K562 (cell line): Measurements from ENCODE around the gene MEA1. TPM values are rescaled to one million over a fixed set of nuclear protein-coding genes. Genes with fewer than 3 reads are reported as not detected.
A peak's percentile ranks its signal among the peaks of the same experiment; 100 is the strongest.

Experiments
- BRD9 ChIP-seq: fragments of 450-650 bp; IDR thresholded peaks from 2 replicates; pipeline ENCODE4 v1.6.1; 2018; ENCODE audit warnings: low read depth; ENCODE audit not compliant: partially characterized antibody
- KAT2B ChIP-seq: IDR thresholded peaks from one replicate; pipeline ENCODE4 v1.6.1; 2012; ENCODE audit warnings: low read depth, mild to moderate bottlenecking, control low read depth, inconsistent platforms, low read length, moderate library complexity
- MITF ChIP-seq: IDR thresholded peaks from 2 replicates; pipeline ENCODE4 v1.6.1; 2014; ENCODE audit warnings: antibody characterized with exemption
- SFPQ ChIP-seq: fragments of 200-400 bp; formaldehyde crosslinking; IDR thresholded peaks from 2 replicates; pipeline ENCODE4 v1.6.1; 2017; ENCODE audit warnings: mild to moderate bottlenecking, low read depth, low read length, moderate library complexity
- SMAD3 ChIP-seq: fragments of 450-650 bp; formaldehyde crosslinking; conservative IDR thresholded peaks from 2 replicates; pipeline ENCODE4 v1.4.0; 2020; ENCODE audit warnings: mild to moderate bottlenecking
- YY1 ChIP-seq, 3 experiments: IDR thresholded peaks; 2 replicates each; pipeline ENCODE4 v1.6.1; 2011; ENCODE audit warnings: low read length in 2 of 3, mild to moderate bottlenecking in 2 of 3, moderate library complexity in 2 of 3, borderline replicate concordance in 1 of 3, control low read depth in 1 of 3, low read depth in 1 of 3; ENCODE audit not compliant: insufficient read depth in 3 of 3, insufficient replicate concordance in 2 of 3, control insufficient read depth in 1 of 3, insufficient read length in 1 of 3; ENCODE audit errors: extremely low read depth in 1 of 3
- polyA plus RNA-seq, 8 experiments: library from polyadenylated mRNA; depleted of rRNA in 4 of 8; stranded (reverse) in 5 of 8; unstranded in 3 of 8; fragments of >200 nt; fragmentation: Nextera tagmentation in 2 of 8; fragmentation: Illumina TruSeq in 1 of 8; extraction: Ambion mirVana in 2 of 8; extraction: Trizol in 1 of 8; gene quantifications; 2 replicates each; pipeline versions ENCODE4 v1.2.1 to v1.2.3, GENCODE V29; 2011 to 2014; ENCODE audit warnings: inconsistent platforms in 1 of 8, missing spikeins in 1 of 8
- total RNA-seq, 7 experiments: library from RNA; depleted of rRNA in 6 of 7; stranded (reverse); fragments of >200 nt in 6 of 7; fragmentation: Illumina TruSeq in 2 of 7; extraction: Trizol in 2 of 7; gene quantifications; 2 replicates each; pipeline versions ENCODE4 v1.2.1 to v1.2.3, GENCODE V29; 2011 to 2021; ENCODE audit warnings: low replicate concordance in 1 of 7
- TF ChIP-seq, protein P1 (sequence below): fragments of 450-650 bp; formaldehyde crosslinking; IDR thresholded peaks from 2 replicates; pipeline ENCODE4 v1.4.0; 2022; ENCODE audit warnings: missing genetic modification characterization
- TF ChIP-seq, protein P2 (sequence below): fragments of 450-650 bp; IDR thresholded peaks from 2 replicates; pipeline ENCODE4 v1.6.1; 2014; ENCODE audit warnings: low read depth, mild to moderate bottlenecking, moderate library complexity, borderline replicate concordance
- TF ChIP-seq, protein P3 (sequence below): fragments of 200-800 bp; sonication (Bioruptor generic); IDR thresholded peaks from 2 replicates; pipeline ENCODE4 v1.6.1; 2017; ENCODE audit warnings: missing genetic modification characterization, missing compliant biosample characterization
- TF ChIP-seq, protein P4 (sequence below): fragments of 450-650 bp; IDR thresholded peaks from 2 replicates; pipeline ENCODE4 v1.6.1; 2016; ENCODE audit warnings: borderline replicate concordance
- TF ChIP-seq, protein P5 (sequence below): fragments of 250-450 bp; sonication (Bioruptor Pico); IDR thresholded peaks from 2 replicates; pipeline ENCODE4 v1.9.0; 2021; ENCODE audit warnings: mild to moderate bottlenecking, inconsistent platforms

Gene MEA1
- total and polyA plus RNA-seq, 9 of the 15 experiments (the other 6 are each of a cell fraction or from before 2014, with no cell fraction given) = 86.8 to 210 (median 152) TPM

- TF ChIP-seq, protein P1, sequence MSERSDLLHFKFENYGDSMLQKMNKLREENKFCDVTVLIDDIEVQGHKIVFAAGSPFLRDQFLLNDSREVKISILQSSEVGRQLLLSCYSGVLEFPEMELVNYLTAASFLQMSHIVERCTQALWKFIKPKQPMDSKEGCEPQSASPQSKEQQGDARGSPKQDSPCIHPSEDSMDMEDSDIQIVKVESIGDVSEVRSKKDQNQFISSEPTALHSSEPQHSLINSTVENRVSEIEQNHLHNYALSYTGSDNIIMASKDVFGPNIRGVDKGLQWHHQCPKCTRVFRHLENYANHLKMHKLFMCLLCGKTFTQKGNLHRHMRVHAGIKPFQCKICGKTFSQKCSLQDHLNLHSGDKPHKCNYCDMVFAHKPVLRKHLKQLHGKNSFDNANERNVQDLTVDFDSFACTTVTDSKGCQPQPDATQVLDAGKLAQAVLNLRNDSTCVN (CRISPR knock-in tag) = no peak
- TF ChIP-seq BRD9 = no peak
- TF ChIP-seq SMAD3 (CRISPR knock-in tag) = no peak; the same call in 1 of the 2 replicates
- TF ChIP-seq SFPQ = no peak
- TF ChIP-seq, protein P2, sequence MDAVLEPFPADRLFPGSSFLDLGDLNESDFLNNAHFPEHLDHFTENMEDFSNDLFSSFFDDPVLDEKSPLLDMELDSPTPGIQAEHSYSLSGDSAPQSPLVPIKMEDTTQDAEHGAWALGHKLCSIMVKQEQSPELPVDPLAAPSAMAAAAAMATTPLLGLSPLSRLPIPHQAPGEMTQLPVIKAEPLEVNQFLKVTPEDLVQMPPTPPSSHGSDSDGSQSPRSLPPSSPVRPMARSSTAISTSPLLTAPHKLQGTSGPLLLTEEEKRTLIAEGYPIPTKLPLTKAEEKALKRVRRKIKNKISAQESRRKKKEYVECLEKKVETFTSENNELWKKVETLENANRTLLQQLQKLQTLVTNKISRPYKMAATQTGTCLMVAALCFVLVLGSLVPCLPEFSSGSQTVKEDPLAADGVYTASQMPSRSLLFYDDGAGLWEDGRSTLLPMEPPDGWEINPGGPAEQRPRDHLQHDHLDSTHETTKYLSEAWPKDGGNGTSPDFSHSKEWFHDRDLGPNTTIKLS = no peak
- peak; percentile 92 to 99 (median 98) for TF ChIP-seq YY1 (IDR thresholded peaks at IDR 0.05; ENCODE audit: borderline replicate concordance in 1 of 3, control insufficient read depth in 1 of 3, extremely low read depth in 1 of 3, insufficient read depth in 3 of 3, insufficient read length in 1 of 3, insufficient replicate concordance in 2 of 3, low read depth in 1 of 3, low read length in 2 of 3)
- TF ChIP-seq KAT2B = no peak
- TF ChIP-seq, protein P3, sequence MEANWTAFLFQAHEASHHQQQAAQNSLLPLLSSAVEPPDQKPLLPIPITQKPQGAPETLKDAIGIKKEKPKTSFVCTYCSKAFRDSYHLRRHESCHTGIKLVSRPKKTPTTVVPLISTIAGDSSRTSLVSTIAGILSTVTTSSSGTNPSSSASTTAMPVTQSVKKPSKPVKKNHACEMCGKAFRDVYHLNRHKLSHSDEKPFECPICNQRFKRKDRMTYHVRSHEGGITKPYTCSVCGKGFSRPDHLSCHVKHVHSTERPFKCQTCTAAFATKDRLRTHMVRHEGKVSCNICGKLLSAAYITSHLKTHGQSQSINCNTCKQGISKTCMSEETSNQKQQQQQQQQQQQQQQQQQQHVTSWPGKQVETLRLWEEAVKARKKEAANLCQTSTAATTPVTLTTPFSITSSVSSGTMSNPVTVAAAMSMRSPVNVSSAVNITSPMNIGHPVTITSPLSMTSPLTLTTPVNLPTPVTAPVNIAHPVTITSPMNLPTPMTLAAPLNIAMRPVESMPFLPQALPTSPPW (CRISPR knock-in tag) = peak; percentile 64; the same call in 1 of the 2 replicates
- no peak; the same call in 1 of the 2 replicates for TF ChIP-seq MITF
- TF ChIP-seq, protein P4, sequence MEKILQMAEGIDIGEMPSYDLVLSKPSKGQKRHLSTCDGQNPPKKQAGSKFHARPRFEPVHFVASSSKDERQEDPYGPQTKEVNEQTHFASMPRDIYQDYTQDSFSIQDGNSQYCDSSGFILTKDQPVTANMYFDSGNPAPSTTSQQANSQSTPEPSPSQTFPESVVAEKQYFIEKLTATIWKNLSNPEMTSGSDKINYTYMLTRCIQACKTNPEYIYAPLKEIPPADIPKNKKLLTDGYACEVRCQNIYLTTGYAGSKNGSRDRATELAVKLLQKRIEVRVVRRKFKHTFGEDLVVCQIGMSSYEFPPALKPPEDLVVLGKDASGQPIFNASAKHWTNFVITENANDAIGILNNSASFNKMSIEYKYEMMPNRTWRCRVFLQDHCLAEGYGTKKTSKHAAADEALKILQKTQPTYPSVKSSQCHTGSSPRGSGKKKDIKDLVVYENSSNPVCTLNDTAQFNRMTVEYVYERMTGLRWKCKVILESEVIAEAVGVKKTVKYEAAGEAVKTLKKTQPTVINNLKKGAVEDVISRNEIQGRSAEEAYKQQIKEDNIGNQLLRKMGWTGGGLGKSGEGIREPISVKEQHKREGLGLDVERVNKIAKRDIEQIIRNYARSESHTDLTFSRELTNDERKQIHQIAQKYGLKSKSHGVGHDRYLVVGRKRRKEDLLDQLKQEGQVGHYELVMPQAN = peak; percentile 96
- TF ChIP-seq, protein P5, sequence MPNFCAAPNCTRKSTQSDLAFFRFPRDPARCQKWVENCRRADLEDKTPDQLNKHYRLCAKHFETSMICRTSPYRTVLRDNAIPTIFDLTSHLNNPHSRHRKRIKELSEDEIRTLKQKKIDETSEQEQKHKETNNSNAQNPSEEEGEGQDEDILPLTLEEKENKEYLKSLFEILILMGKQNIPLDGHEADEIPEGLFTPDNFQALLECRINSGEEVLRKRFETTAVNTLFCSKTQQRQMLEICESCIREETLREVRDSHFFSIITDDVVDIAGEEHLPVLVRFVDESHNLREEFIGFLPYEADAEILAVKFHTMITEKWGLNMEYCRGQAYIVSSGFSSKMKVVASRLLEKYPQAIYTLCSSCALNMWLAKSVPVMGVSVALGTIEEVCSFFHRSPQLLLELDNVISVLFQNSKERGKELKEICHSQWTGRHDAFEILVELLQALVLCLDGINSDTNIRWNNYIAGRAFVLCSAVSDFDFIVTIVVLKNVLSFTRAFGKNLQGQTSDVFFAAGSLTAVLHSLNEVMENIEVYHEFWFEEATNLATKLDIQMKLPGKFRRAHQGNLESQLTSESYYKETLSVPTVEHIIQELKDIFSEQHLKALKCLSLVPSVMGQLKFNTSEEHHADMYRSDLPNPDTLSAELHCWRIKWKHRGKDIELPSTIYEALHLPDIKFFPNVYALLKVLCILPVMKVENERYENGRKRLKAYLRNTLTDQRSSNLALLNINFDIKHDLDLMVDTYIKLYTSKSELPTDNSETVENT (CRISPR knock-in tag) = peak; percentile 87
Observed at GRCh38 chr6:43059168-43060033, 45.7 kb upstream of the MEA1 start, which contains the start of the genes KLC4 and MRPL2 (continued).
